GM13976 (cell line): ENCODE results near the gene ABCE1.

ENCODE experiments used
- DNase-seq: peaks from one replicate; pipeline ENCODE4 v3.0.0; 2012; ENCODE audit warnings: low spot score
- CTCF ChIP-seq: IDR thresholded peaks from 2 replicates; pipeline ENCODE4 v1.5.1; 2012; ENCODE audit warnings: borderline replicate concordance, mild to moderate bottlenecking; ENCODE audit not compliant: insufficient read depth; ENCODE audit errors: extremely low read depth, missing control alignments, control extremely low read depth
- in situ Hi-C: fragments of 300-500 bp; cut with MboI; formaldehyde crosslinking; loops from one replicate; pipeline ENCODE4 v1.12.0; 2022; ENCODE audit warnings: low sequenced_read_pairs, mixed read lengths, inconsistent platforms; ENCODE audit not compliant: unreplicated experiment

Gene ABCE1

GRCh38 chr4:145099653-145100052 lies 1.5 kb downstream of the ABCE1 start:
- TF ChIP-seq CTCF = no peak
- in situ Hi-C loops = no loop called here
- DNase-seq = no peak

GRCh38 chr4:145101091-145101490 lies 3.0 kb downstream of the ABCE1 start:
- no peak for DNase-seq
- in situ Hi-C loops = no loop called here
- TF ChIP-seq CTCF = no peak

- TF ChIP-seq CTCF = no peak
- in situ Hi-C loops = no loop called here
- no peak for DNase-seq
These were observed 4.5 kb downstream of the ABCE1 start for GRCh38 chr4:145102619-145103018.

- no peak for DNase-seq
- in situ Hi-C loops = no loop called here
- no peak for TF ChIP-seq CTCF
These were observed 5.4 kb downstream of the ABCE1 start for GRCh38 chr4:145103496-145103895.

GRCh38 chr4:145107126-145107525 lies 9.0 kb downstream of the ABCE1 start:
- in situ Hi-C loops = no loop called here
- no peak for TF ChIP-seq CTCF

GRCh38 chr4:145108128-145108527 lies 10.0 kb downstream of the ABCE1 start:
- TF ChIP-seq CTCF = no peak
- DNase-seq = no peak
- in situ Hi-C loops = no loop called here

More at GRCh38 chr4:145107126-145107525, 9.0 kb downstream of the ABCE1 start:
- no peak for DNase-seq

- DNase-seq = no peak
- no peak for TF ChIP-seq CTCF
- in situ Hi-C loops = no loop called here
These were observed 27.3 kb downstream of the ABCE1 start for GRCh38 chr4:145125396-145125795.
